ENCODE data around the gene AP2A2. TPM values are rescaled to one million over a fixed set of nuclear protein-coding genes. Genes with fewer than 3 reads are reported as not detected.

The AP2A2 gene
- 100 to 1,000 TPM in 2 of 5 donors, 10 to 100 TPM in 3; 30.3 to 350 (median 64.5) TPM for total RNA-seq
- 10 to 100 TPM; 15.0 to 19.1 (median 18.1) TPM for polyA plus RNA-seq
- long read RNA-seq, donor 1, full-length matches to known transcripts = 1 of 1 reads
- long read RNA-seq, donor 1, partial matches to known transcripts = 0 of 1 reads
- long read RNA-seq, donor 1, other reads (novel, unspliced or antisense) = 0 of 1 reads
- long read RNA-seq, donor 2, full-length matches to known transcripts = 2 of 8 reads
- long read RNA-seq, donor 2, partial matches to known transcripts = 0 of 8 reads
- long read RNA-seq, donor 2, other reads (novel, unspliced or antisense) = 6 of 8 reads
- long read RNA-seq, donor 3, full-length matches to known transcripts = 1 of 1 reads
- long read RNA-seq, donor 3, partial matches to known transcripts = 0 of 1 reads
- long read RNA-seq, donor 3, other reads (novel, unspliced or antisense) = 0 of 1 reads
- long read RNA-seq, donor 4 = 0 reads
- long read RNA-seq, donor 5, full-length matches to known transcripts = 3 of 62 reads
- long read RNA-seq, donor 5, partial matches to known transcripts = 59 of 62 reads
- long read RNA-seq, donor 5, other reads (novel, unspliced or antisense) = 0 of 62 reads
- long read RNA-seq, donor 6, full-length matches to known transcripts = 11 of 1,055 reads
- long read RNA-seq, donor 6, partial matches to known transcripts = 889 of 1,055 reads
- long read RNA-seq, donor 6, other reads (novel, unspliced or antisense) = 155 of 1,055 reads
- long read RNA-seq, donor 7, full-length matches to known transcripts = 2 of 12 reads
- long read RNA-seq, donor 7, partial matches to known transcripts = 10 of 12 reads
- long read RNA-seq, donor 7, other reads (novel, unspliced or antisense) = 0 of 12 reads
- long read RNA-seq, donor 8, full-length matches to known transcripts = 3 of 316 reads
- long read RNA-seq, donor 8, partial matches to known transcripts = 240 of 316 reads
- long read RNA-seq, donor 8, other reads (novel, unspliced or antisense) = 73 of 316 reads
- long read RNA-seq, donor 9, full-length matches to known transcripts = 2 of 2 reads
- long read RNA-seq, donor 9, partial matches to known transcripts = 0 of 2 reads
- long read RNA-seq, donor 9, other reads (novel, unspliced or antisense) = 0 of 2 reads
- long read RNA-seq, donor 10 = 0 reads

- Histone ChIP-seq H3K36me3 (peaks cover 0 to 5% (median 4%) of the 10 kb centered on the region in 4 donors), H3K27me3 (no peaks in the 10 kb centered on the region), H3K4me1 (peaks cover 28 to 51% (median 50%) of the 10 kb centered on the region in 4 donors), H3K27ac (peak within 1 kb of the TSS; percentile 92 to 95 (median 93)), H3K4me3 (peak within 1 kb of the TSS; percentile 61 to 98 (median 82)), H3K9me3 (no peaks in the 10 kb centered on the region)
- TF ChIP-seq CTCF (IDR thresholded peaks at IDR 0.05) = peak in 5 of 7 experiments; percentile 29 to 92 (median 60)
- peak; percentile 18 to 69 (median 67) for TF ChIP-seq POLR2AphosphoS5 (IDR thresholded peaks at IDR 0.05)
- no peak for TF ChIP-seq POLR2A (IDR thresholded peaks at IDR 0.05)
- peak; percentile 92 to 98 for DNase-seq
- intact Hi-C loops (cut with DNase I; ENCODE audit: low total_unique reads) = no loop called here
- WGBS, 5 donors = 3 to 7% (median 4%) methylated on average over 18 to 124 of the region's 124 CpGs
Measured at GRCh38 chr11:925496-926301, at the start of gene AP2A2. TSS of gene AP2A2 (plus strand) at chr11:925870. CDS start at chr11:926022, 152 bp downstream.

- no peak for TF ChIP-seq POLR2AphosphoS5 (IDR thresholded peaks at IDR 0.05)
- TF ChIP-seq POLR2A (IDR thresholded peaks at IDR 0.05) = no peak
- no peak for TF ChIP-seq EP300 (IDR thresholded peaks at IDR 0.05)
- TF ChIP-seq CTCF (IDR thresholded peaks at IDR 0.05) = no peak
- Histone ChIP-seq H3K36me3 (peaks cover 4 to 57% (median 42%) of the 10 kb centered on the region in 4 donors), H3K4me3 (no peak overlapping the region), H3K9me3 (no peaks in the 10 kb centered on the region), H3K4me1 (no peaks in the 10 kb centered on the region), H3K27ac (no peak overlapping the region), H3K27me3 (no peaks in the 10 kb centered on the region)
- intact Hi-C loops (cut with DNase I; ENCODE audit: low total_unique reads) = no loop called here
- WGBS, 5 donors = 57 to 88% (median 70%) methylated on average over 12 of the region's 12 CpGs
- DNase-seq = peak in 1 of 2 donors; percentile 54
Measured at GRCh38 chr11:876545-876944, 49.1 kb upstream of the AP2A2 start.

GRCh38 chr11:877565-877964 lies 48.1 kb upstream of the AP2A2 start:
- intact Hi-C loops (cut with DNase I; ENCODE audit: low total_unique reads) = no loop called here
- TF ChIP-seq CTCF (IDR thresholded peaks at IDR 0.05) (no peak), EP300 (IDR thresholded peaks at IDR 0.05) (no peak), POLR2AphosphoS5 (IDR thresholded peaks at IDR 0.05) (no peak), POLR2A (IDR thresholded peaks at IDR 0.05) (no peak)
- no peak for DNase-seq
- H3K4me1 ChIP-seq = no peaks in the 10 kb centered on the region
- no peaks in the 10 kb centered on the region for H3K27me3 ChIP-seq
- H3K9me3 ChIP-seq = no peaks in the 10 kb centered on the region
- WGBS, 5 donors = 89 to 94% (median 92%) methylated on average over 11 of the region's 11 CpGs
- H3K27ac ChIP-seq = no peak overlapping the region
- H3K36me3 ChIP-seq = peaks cover 4 to 67% (median 52%) of the 10 kb centered on the region in 4 donors
- no peak overlapping the region for H3K4me3 ChIP-seq

Measured in stomach (tissue), 19 donors.